Activated CD4-positive, alpha-beta T cell treated with anti-CD3 and anti-CD28 coated beads, Interleukin-2, amount 10 ng/mL, durations not matched to agents 24 days and 14 days (primary cell): ENCODE measurements around the gene EID3. TPM values are rescaled to one million over a fixed set of nuclear protein-coding genes. Genes with fewer than 3 reads are reported as not detected.
A peak's percentile ranks its signal among the peaks of the same experiment; 100 is the strongest.
"Not testable (repeated sequence)": the region's sequence is repeated elsewhere in the genome, so short reads cannot be mapped to it uniquely, and the experiment has no call there.

ENCODE experiments used
- DNase-seq: peaks from one replicate; pipeline ENCODE4 v3.0.0; 2022
- H3K27ac Mint-ChIP-seq: one replicate; pipeline ENCODE4 v1.8.0; 2022; ENCODE audit warnings: mild to moderate bottlenecking, mixed read lengths
- H3K27me3 Mint-ChIP-seq: one replicate; pipeline ENCODE4 v1.8.0; 2022; ENCODE audit warnings: mixed read lengths
- H3K36me3 Mint-ChIP-seq: one replicate; pipeline ENCODE4 v1.8.0; 2022; ENCODE audit warnings: low read depth, mild to moderate bottlenecking, mixed read lengths
- H3K4me1 Mint-ChIP-seq: one replicate; pipeline ENCODE4 v1.8.0; 2021; ENCODE audit warnings: mixed read lengths
- H3K4me3 Mint-ChIP-seq: one replicate; pipeline ENCODE4 v1.8.0; 2022; ENCODE audit warnings: mild to moderate bottlenecking, moderate library complexity, mixed read lengths
- H3K9me3 Mint-ChIP-seq: one replicate; pipeline ENCODE4 v1.8.0; 2021; ENCODE audit warnings: mixed read lengths
- intact Hi-C: fragments of 100-400 bp; cut with micrococcal nuclease; formaldehyde crosslinking; loops from one replicate; pipeline ENCODE4 v1.15.1; 2023
- total RNA-seq: library from RNA; stranded (reverse); gene quantifications from 2 replicates; pipeline ENCODE4 v1.2.3, GENCODE V29; 2022

Gene EID3
- total RNA-seq, 1 donor from 2014 or later = 9.0 TPM

DNA sequence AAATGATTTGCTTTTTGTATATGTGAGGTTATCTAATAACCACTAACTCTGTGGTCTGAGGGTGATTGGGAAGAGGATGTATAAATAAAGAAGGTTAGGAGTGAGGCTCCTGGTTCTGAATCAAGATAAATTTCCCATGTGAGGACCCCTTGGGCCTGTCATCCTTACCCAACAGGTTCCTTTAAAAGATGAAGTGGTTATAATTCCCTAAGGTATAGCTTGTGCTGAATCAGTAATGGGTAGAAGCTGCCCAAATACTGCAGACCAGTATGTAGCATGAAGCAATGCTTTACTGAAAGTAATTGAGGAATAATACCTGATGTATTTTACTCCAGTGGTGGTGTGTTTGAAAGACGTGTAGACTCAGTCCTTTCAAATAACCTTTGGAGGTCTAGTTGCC is 8.7 kb downstream of the EID3 start:
- Mint-ChIP-seq H3K4me1 (peaks cover 22% of the 10 kb centered on the region), H3K4me3 (no peak overlapping the region), H3K9me3 (no peaks in the 10 kb centered on the region), H3K27ac (no peak overlapping the region), H3K27me3 (no peaks in the 10 kb centered on the region), H3K36me3 (peaks cover 48% of the 10 kb centered on the region)
- DNase-seq = no peak
- intact Hi-C loops = no loop called here

DNA sequence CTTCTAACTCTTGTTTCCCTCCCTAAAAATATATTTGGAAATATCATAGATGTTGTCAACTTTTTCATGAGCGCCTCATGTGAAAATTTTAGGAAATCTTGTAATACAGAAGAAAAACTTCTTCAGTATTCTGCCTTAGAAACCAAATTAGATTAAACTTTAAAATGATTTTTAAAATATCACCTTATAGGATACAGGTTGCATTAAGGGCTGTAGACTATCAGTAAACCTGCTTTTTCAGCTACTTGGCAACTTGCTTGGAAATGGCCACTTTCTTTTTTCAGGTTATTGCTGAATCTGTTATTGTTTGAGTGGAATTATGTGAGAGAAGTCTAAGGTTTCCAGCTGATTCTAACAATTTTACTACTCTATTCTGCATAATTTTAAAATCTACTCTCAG is 9.1 kb downstream of the EID3 start:
- no peak for DNase-seq
- intact Hi-C loops = no loop called here
- Mint-ChIP-seq H3K4me1 (peaks cover 19% of the 10 kb centered on the region), H3K27me3 (no peaks in the 10 kb centered on the region), H3K36me3 (peaks cover 51% of the 10 kb centered on the region), H3K27ac (no peak overlapping the region), H3K4me3 (no peak overlapping the region), H3K9me3 (no peaks in the 10 kb centered on the region)

DNA sequence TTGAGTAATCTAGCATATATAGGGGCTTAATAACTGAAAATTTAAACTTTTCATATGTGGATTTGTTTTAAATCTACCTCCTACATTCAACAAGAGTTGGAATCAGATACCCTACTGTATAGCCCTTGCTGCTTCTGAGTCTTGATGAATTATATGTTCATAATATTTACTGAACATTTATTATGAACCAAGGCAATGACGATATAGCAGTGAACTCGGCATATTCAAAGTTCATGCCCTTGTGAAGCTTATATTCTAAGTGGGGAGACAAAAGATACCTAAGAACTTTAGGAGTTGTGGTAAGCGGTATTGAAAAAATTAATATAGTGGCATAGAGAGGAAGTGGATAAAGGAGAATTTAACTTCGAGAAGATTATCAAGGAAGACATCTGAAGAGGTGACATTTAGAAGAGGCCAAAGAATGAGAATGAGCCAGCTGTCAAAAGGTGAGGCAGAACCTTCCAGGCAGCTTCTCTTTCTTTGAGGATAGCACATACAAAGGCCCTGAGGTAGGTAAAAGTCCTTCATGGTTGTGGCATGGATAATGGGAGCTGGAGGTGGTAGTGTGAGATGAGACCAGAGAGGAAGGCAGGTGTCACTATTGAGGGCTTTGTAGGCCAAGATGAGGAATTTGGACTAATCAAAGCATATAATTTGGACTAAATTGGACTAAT is 10.2 kb downstream of the EID3 start:
- H3K27me3 Mint-ChIP-seq = no peaks in the 10 kb centered on the region
- intact Hi-C loops = no loop called here
- H3K36me3 Mint-ChIP-seq = peaks cover 54% of the 10 kb centered on the region
- no peaks in the 10 kb centered on the region for H3K9me3 Mint-ChIP-seq
- peak; percentile 34 for DNase-seq
- H3K27ac Mint-ChIP-seq = peak overlapping the region; percentile 59
- H3K4me1 Mint-ChIP-seq = peaks cover 17% of the 10 kb centered on the region
- no peak overlapping the region for H3K4me3 Mint-ChIP-seq

DNA sequence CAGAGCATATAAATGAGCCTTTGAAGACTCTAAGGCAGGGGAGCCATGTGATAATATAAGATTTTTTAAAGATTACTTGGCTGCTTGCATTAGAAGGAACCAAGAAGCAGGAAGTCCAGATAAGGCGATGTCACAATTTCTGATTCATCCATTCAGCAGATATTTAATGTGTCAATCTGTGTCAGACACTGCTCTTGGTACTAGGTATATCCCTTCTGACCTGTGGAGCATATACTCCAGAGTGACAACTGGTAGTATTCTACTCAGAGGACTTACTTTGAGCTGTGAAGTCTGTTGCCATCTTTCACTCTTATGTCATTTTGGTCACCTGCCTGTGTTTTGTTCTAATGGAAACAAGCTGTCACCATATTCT is 10.7 kb downstream of the EID3 start:
- Mint-ChIP-seq H3K36me3 (peaks cover 54% of the 10 kb centered on the region), H3K4me3 (no peak overlapping the region), H3K9me3 (no peaks in the 10 kb centered on the region), H3K4me1 (peaks cover 14% of the 10 kb centered on the region), H3K27ac (no peak overlapping the region), H3K27me3 (no peaks in the 10 kb centered on the region)
- intact Hi-C loops = no loop called here
- DNase-seq = peak; percentile 43

DNA sequence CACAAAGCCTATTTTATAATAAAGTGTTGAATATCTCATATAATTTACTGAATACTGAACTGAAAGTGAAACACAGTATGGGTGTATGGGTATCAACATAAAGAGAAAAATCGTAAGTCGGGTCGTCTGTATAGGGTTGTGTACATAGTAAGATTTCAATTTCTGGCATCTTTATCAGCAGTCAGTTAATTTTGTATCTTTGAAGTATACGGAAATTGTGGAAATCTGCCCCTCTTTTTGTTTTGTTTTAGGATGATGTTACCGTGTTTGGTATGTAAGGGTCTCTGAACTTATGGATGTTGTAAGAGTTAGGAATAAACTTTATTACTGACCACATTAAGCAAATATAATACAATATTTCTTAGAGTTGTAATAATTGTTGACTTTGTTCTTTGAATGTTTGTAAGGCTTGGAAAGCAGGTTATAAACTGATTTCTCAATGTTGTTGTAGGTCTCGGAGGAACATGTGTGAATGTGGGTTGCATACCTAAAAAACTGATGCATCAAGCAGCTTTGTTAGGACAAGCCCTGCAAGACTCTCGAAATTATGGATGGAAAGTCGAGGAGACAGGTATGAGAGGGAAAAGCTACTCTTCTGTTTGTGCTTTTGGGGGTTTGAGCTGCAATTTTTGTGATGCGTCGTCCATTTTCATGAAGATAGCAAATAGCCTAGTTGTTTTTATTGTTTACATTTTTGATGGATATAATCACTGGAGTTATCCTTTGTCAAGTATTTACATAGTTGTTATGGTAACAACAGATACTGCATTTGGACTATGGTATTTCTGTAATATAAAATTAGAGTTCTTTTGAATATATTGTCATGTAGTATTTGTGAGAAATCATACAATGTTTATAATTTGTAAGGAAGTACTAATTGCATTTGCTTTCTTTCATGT is 12.0 kb downstream of the EID3 start:
- no peak overlapping the region for H3K4me3 Mint-ChIP-seq

DNA sequence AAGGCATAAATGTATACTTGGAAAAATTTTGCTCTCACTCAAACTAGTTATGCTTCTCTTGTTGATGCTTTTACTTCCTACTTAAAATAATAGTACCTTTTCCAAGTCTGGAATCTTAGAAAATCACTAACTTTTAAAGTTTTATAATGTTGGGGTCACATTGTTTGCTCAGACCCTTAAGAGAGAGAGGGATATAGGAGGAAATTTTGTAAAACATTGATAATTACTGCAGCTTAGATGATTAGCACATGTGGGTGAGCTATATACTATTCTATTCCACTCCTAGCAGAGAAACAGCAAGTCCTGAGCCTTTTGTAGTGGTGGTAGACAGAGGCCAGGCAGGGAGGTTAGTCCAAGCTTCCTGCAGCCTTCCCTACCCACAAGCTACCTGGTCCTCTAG is 13.4 kb downstream of the EID3 start:
- intact Hi-C loops = no loop called here
- peaks cover 12% of the 10 kb centered on the region for H3K4me1 Mint-ChIP-seq
- H3K36me3 Mint-ChIP-seq = peaks cover 63% of the 10 kb centered on the region
- no peak overlapping the region for H3K27ac Mint-ChIP-seq
- no peaks in the 10 kb centered on the region for H3K9me3 Mint-ChIP-seq
- DNase-seq = no peak
- H3K4me3 Mint-ChIP-seq = no peak overlapping the region
- H3K27me3 Mint-ChIP-seq = no peaks in the 10 kb centered on the region

More for the DNA sequence above, 12.0 kb downstream of the EID3 start:
- H3K9me3 Mint-ChIP-seq = no peaks in the 10 kb centered on the region
- peaks cover 58% of the 10 kb centered on the region for H3K36me3 Mint-ChIP-seq
- peaks cover 12% of the 10 kb centered on the region for H3K4me1 Mint-ChIP-seq
- peak; percentile 35 for DNase-seq
- intact Hi-C loops = no loop called here
- H3K27me3 Mint-ChIP-seq = no peaks in the 10 kb centered on the region
- no peak overlapping the region for H3K27ac Mint-ChIP-seq

DNA sequence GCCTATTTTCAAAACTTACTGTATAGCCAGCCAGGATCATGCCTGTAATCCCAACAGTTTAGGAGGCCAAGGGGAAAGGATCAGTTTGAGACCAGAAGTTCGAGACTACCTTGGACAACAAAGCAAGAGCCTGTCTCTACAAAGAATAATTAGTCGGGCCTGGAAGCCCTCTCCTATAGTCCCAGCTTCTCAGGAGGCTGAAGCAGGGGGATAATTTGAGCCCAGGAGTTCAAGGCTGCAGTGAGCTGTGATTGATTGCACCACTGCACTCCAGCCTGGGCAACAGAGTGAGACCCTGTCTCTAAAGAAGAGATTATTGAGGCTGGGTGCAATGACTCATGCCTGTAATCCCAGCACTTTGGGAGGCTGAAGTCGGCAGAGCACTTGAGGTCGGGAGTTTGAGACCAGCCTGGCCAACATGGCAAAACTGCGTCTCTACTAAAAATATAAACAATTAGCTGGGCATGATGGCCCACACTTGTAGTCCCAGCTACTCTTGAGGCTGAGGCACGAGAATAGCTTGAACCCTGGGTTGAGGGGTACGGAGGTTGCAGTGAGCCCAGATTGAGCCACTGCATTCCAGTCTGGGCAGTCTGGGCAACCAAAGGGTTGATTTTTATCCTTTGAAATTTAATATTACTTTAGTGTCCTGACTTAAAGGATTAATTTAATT is 14.1 kb downstream of the EID3 start:
- Mint-ChIP-seq H3K4me3 (no peak overlapping the region), H3K27me3 (no peaks in the 10 kb centered on the region), H3K4me1 (peaks cover 12% of the 10 kb centered on the region), H3K27ac (no peak overlapping the region), H3K36me3 (peaks cover 62% of the 10 kb centered on the region), H3K9me3 (no peaks in the 10 kb centered on the region)
- DNase-seq = peak; percentile 34
- intact Hi-C loops = no loop called here

DNA sequence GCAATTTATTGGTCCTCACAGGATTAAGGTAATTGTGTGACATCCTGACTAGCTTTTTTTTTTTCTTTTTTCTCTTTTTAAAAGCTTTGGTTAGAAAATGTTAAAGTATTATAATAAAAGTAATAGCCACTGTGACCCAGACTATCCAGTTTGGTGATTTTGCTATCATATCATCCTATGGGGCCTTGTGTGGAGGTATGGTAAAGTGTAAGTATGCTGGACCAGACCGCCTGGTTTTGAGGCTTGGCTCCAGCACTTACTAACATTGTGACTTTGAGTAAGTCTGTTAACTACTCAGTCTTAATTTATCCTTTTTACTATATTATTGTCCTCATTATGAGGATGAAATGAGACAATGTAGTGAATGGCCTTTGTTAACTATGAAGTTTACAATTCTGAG is 15.5 kb downstream of the EID3 start:
- intact Hi-C loops = no loop called here
- H3K4me1 Mint-ChIP-seq = peaks cover 8% of the 10 kb centered on the region
- H3K27me3 Mint-ChIP-seq = no peaks in the 10 kb centered on the region
- H3K4me3 Mint-ChIP-seq = no peak overlapping the region
- DNase-seq = peak; percentile 49
- H3K9me3 Mint-ChIP-seq = no peaks in the 10 kb centered on the region
- peaks cover 56% of the 10 kb centered on the region for H3K36me3 Mint-ChIP-seq
- no peak overlapping the region for H3K27ac Mint-ChIP-seq

DNA sequence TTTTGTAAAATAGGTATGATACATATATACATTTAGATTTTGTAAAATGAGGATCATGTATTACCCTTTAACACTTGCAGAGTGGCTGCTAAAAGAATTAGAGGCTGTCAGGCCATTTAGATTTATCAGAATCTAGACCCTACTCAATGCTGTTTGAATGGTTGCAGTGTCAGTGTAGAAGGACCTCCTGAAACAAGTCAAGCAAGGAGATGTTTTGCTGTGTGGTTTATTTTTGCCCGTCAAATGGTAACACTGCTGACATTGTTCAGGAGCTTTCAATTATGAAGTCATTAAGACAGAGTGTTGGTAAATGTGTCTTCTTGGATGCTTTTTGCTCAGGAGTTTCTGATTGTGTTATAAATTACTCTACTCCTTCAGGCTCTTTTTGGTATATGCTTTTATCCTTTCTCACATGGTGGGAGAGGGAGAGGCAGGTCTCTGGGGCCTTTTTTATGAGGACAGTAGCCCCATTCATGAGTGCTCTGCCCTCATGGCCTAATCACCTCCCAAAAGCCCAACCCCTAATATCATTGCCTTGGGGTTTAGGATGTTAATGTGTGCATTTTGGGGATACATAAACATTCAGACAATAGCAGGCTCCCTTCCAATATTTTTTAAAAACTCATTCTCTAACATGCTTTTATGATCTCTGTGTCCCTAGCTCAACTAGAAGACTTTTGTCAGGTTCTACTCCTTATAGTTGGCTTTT is 16.5 kb downstream of the EID3 start:
- Mint-ChIP-seq H3K27ac (peak overlapping the region; percentile 6), H3K9me3 (no peaks in the 10 kb centered on the region), H3K4me1 (peaks cover 6% of the 10 kb centered on the region), H3K27me3 (no peaks in the 10 kb centered on the region), H3K36me3 (peaks cover 56% of the 10 kb centered on the region), H3K4me3 (no peak overlapping the region)
- intact Hi-C loops = no loop called here
- peak; percentile 48 for DNase-seq

DNA sequence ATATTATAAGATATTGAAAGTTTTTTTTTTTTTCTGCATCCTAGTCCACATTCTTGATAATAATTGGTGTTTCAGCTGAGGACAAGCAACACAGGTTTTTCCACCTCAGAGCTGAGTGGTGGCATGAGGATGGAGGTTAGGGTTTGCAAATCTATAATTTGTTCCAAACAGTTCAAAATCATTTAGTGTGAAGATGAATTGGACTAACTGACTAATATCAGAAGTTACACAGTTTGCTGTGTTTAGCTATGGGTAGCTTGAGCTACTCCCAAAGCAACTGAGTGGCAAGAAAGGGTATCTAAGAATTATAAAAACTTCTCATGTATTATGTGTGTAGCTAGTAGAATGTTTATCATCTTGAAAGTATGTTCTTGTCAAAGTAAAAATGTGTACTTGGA is 17.1 kb downstream of the EID3 start:
- Mint-ChIP-seq H3K4me3 (no peak overlapping the region), H3K27ac (no peak overlapping the region), H3K36me3 (peaks cover 54% of the 10 kb centered on the region), H3K9me3 (no peaks in the 10 kb centered on the region), H3K27me3 (no peaks in the 10 kb centered on the region), H3K4me1 (peaks cover under 1% of the 10 kb centered on the region)
- DNase-seq = peak; percentile 18
- intact Hi-C loops = no loop called here

DNA sequence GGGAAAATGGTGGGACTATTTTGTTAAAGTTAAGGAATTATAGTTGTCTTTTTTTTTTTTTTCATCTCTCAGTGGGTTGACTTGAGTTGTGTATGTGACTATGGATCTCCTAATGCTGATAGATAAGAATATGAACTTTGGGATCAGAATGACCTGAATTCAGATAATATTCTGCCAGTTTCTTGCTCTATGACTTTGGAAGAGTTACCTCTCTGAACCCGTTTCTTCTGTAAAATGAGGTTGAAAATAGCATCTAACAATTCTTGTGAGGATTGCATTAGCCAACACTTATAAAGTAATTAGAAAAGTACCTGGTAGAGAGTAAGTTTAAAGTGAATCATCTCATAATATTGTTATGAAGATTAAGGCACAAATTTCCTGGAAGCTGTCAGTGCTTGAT is 18.4 kb downstream of the EID3 start:
- Mint-ChIP-seq H3K27me3 (no peaks in the 10 kb centered on the region), H3K4me3 (no peak overlapping the region), H3K36me3 (peaks cover 51% of the 10 kb centered on the region), H3K27ac (no peak overlapping the region), H3K4me1 (no peaks in the 10 kb centered on the region), H3K9me3 (no peaks in the 10 kb centered on the region)
- intact Hi-C loops = no loop called here
- no peak for DNase-seq

DNA sequence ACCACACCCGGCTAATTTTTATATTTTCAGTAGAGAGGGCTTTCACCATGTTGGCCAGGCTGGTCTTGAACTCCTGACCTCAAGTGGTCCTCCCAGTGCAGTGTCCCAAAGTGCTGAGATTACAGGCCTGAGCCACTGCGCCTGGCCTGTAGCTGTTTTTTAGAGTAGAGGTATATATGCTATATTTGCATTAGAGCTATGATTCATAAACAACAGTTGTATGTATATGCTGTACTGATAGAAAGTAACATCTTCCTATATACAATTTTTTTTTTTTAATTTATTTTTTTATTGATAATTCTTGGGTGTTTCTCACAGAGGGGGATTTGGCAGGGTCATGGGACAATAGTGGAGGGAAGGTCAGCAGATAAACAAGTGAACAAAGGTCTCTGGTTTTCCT is 19.0 kb downstream of the EID3 start:
- H3K27me3 Mint-ChIP-seq, intact Hi-C loops, H3K4me1 Mint-ChIP-seq, H3K9me3 Mint-ChIP-seq, H3K4me3 Mint-ChIP-seq, DNase-seq, H3K27ac Mint-ChIP-seq: not testable (repeated sequence)
- H3K36me3 Mint-ChIP-seq = peaks cover 52% of the 10 kb centered on the region

DNA sequence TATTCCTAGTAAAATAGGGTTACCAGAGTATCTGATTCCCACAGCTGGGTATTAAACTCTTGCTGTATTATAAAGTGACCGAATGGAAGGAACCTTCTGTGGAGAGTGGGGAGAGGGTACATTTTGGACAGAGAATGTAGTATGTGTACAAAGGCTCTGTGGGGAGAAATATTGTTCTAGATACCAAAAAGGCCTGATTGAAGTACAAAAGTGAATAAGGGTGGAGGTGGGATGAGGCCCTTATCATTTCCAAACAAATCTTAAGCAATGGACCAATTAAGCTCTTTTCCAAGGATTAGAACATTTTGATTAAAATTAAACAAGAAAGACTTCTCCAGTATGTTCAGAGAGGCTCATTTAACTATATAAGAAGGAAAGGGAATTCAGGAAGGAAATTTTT is 20.4 kb downstream of the EID3 start:
- no peak overlapping the region for H3K4me3 Mint-ChIP-seq
- no peaks in the 10 kb centered on the region for H3K27me3 Mint-ChIP-seq
- peaks cover 54% of the 10 kb centered on the region for H3K36me3 Mint-ChIP-seq
- no peaks in the 10 kb centered on the region for H3K9me3 Mint-ChIP-seq
- DNase-seq = no peak
- H3K27ac Mint-ChIP-seq = no peak overlapping the region
- intact Hi-C loops = no loop called here
- no peaks in the 10 kb centered on the region for H3K4me1 Mint-ChIP-seq

DNA sequence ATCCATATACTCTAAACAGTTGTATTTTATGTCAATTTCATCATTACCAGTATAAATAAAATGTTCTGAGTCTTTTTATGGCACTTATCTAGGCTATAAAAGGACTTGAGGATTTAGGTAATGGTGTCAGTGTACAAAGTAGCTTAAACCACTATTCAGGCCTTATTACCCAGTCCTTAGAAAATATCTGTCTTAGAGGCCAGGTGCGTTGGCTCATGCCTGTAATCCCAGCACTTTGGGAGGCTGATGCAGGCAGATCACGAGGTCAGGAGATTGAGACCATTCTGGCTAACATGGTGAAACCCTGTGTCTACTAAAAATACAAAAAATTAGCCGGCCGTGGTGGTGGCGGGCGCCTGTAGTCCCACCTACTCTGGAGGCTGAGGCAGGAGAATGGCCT is 24.7 kb downstream of the EID3 start:
- H3K27me3 Mint-ChIP-seq, intact Hi-C loops, H3K27ac Mint-ChIP-seq, H3K4me3 Mint-ChIP-seq, DNase-seq, H3K4me1 Mint-ChIP-seq, H3K9me3 Mint-ChIP-seq: not testable (repeated sequence)
- H3K36me3 Mint-ChIP-seq = peaks cover 41% of the 10 kb centered on the region
